D721Med (cell line): ENCODE results near the gene STEAP4.

Source experiments
- DNase-seq: peaks from one replicate; pipeline ENCODE4 v3.0.0; 2011; ENCODE audit warnings: low spot score; ENCODE audit not compliant: insufficient read length
- FAIRE-seq: peaks from 2 replicates; lab custom pipeline; 2011; peaks lifted over from hg19 to GRCh38; lab: Jason Lieb, UNC
- CTCF ChIP-seq: IDR thresholded peaks from 2 replicates; pipeline ENCODE4 v1.5.1; 2012; ENCODE audit warnings: mild to moderate bottlenecking, control low read depth; ENCODE audit not compliant: insufficient read depth; ENCODE audit errors: missing control alignments

Gene STEAP4

DNA sequence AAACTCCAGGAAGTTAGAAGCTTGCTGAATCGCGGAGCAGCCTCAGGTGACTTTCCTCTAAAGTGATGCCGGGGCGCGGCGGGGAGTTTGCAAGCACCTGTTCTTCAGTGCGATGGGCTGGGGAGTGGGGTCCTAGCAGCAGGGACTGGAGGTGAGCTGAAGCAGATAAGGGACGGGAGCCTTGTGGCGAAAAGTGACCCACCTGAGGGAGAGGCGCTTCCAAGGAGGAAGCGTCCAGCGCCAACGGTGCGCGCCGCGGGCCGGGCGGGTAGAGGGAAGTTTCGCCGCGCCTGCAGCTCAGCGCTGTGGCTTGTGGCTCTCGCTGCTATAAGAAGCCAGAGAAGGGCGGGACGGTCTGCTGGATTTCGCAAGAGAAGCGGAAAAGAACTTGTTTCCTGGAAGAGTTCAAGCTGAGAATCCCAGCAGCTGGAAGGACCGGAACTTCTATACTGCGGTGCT is at the start of gene STEAP4:
Gene STEAP4, minus strand, starts transcription at position 305 of the 459 bp plus-strand sequence. CDS start 22,625 bp downstream, outside the sequence.
- FAIRE-seq (no peak), DNase-seq (no peak)
- no peak for TF ChIP-seq CTCF

- TF ChIP-seq CTCF, result no peak
- DNase-seq (no peak), FAIRE-seq (no peak)
Measured at GRCh38 chr7:88355011-88355410, 48.3 kb upstream of the STEAP4 start.

DNA sequence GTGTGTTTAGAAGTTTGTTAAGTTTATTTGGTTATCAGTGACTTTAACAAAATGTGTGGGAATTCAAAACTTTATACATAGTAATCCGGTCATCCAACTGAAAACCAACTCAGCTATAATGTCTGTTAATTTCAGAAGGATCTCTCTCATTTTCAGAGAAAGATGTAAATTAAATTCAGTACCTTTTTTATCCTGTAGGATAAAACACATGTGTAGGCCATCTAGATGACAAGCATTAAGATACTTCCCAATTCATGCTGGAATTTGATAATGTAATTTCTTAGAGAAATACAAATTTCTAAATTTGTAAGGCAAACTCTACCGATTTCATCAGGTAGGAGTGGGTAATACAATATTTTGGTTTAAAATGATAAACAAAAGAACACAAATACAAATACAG is 43.4 kb upstream of the STEAP4 start:
- FAIRE-seq, result no peak
- DNase-seq, result no peak
- TF ChIP-seq CTCF, result no peak

DNA sequence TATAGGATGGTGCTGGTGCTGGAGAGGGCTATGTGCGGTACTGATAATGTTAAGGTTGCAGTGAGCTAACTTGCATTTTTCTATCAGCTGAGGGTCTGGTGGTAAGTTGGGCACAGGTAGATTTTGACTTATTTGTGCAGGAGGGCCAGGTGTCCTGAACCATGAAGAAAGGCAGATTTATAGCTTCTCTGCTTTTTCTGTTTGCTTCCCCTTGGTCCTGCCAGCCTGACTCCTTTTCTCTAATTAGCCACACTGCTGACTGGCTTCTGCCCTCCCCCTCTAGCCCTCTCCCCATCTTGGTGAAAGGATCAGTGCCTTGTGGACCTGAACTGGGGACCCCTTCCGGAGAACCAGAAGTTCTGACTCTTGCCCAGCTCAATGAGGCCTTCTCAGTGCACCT is 40.8 kb upstream of the STEAP4 start:
- no peak for FAIRE-seq
- no peak for TF ChIP-seq CTCF
- DNase-seq, result no peak

DNA sequence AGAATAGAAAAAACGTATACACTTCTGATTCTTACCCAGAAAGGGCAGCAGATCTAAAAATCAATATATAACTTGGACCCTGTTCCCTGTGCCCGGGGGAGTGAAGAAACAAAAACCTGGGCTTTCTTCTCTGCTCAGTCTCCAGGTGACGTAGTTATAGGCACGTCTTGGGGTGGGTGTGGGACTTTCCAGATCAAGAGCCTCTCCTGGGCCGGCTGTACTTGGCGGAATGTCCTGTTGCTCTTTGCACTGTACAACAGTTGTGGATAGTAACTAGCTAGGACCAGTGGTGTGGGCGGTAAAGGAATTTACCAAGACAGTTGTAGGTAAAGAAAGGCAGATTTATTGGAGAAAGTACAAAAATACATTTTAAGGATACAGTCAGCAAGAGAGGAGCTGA is 40.4 kb upstream of the STEAP4 start:
- FAIRE-seq (no peak), DNase-seq (no peak)
- TF ChIP-seq CTCF, result no peak

- TF ChIP-seq CTCF, result no peak
- DNase-seq, result no peak
- FAIRE-seq, result no peak
Measured at GRCh38 chr7:88346357-88346756, 39.7 kb upstream of the STEAP4 start.

DNA sequence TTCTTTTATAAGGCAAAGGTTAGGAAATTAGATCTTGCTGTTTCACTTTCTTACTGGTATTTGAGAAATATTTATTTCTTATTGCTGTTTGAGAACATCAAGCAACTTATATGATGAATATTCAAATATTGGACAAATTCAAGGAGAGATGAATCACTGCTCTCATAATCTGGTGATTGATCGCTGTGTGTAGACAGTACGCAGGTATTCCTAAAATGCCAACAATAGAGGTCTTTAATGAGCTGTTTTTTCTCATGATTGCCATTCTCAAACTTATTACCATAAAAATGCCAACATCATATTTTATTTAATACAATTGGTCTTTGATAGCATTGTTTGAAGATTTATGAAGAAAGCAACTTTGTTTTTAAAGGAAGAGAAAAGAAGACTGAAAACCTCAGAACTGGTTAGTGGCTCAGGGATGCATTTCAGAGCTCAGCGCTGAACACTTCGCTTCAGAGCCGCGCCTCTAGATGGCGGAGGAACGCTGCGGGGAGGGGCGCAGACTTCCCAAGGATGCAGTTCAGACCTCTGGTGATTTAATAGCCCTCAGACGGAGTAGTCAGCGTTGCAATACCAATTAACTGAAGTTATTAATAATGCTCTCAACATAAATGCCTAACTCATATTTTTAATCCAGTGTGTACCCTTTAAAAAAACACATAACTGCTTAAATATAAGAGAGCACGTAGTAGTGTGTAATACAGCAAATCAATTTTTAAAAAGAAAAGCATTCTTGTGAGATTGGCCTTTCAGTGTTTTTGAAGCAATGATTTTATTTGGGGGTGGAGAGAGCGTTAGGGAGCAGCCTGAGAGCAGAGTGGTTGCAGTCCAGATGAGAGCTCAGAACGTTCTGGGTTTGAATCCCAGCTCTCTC is 38.5 kb upstream of the STEAP4 start:
- DNase-seq (no peak), FAIRE-seq (peak; percentile 58)
- peak; percentile 87 for TF ChIP-seq CTCF
